Right lobe of liver (tissue), 4 donors: ENCODE measurements around the gene TUBB2B.

Source experiments
- POLR2A ChIP-seq: fragments of 450-650 bp; IDR thresholded peaks from one replicate; pipeline ENCODE4 v1.6.1; 2017; ENCODE audit warnings: antibody characterized with exemption, mild to moderate bottlenecking
- TF ChIP-seq, protein P1 (sequence below), 4 donors: fragments of 200-600 bp in 3 of 4; fragments of 450-650 bp in 1 of 4; IDR thresholded peaks; one replicate each; pipeline versions ENCODE4 v1.5.1 to v1.8.0; 2016 to 2022; ENCODE audit warnings: antibody characterized with exemption in 4 of 4, mild to moderate bottlenecking in 2 of 4
- donor health status: DM: no; HTN: no; CAD: no.
- donor health status: DM: no; HTN: no; CAD: no.
- donor health status: DM: no; HTN: yes; CAD: no.

DNA sequence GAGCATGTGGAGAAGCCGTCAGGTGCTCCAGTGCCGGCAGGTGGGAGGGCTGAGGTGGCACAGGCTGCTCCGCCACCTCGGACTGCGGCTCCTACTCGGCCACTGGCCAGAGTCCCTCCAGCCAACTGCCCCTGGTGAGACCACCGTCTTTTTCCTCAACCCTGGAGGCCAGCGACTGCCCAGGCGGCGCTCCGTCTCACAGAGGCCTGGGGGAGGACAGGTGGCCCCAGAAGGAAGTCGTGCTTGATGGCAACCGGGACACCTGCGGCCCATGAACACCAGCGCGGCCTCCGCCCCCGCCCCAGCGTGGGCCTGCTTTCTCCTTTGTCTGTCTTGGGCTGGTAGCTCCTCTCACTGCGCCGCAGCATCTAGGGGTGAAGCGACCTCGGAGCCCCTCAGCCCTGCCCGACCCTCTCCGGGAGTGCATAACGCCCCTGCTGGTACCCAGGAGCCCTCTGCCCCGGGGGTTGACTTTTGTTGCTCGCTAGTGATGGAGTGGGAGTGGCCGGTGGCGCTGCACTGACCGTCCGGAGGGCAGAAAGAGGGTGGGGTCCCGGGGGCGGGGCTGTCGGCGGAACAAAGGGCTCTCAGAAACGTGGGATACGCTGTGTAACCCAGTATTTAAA is 706 bp upstream of the TUBB2B start:
- TF ChIP-seq, protein P1, sequence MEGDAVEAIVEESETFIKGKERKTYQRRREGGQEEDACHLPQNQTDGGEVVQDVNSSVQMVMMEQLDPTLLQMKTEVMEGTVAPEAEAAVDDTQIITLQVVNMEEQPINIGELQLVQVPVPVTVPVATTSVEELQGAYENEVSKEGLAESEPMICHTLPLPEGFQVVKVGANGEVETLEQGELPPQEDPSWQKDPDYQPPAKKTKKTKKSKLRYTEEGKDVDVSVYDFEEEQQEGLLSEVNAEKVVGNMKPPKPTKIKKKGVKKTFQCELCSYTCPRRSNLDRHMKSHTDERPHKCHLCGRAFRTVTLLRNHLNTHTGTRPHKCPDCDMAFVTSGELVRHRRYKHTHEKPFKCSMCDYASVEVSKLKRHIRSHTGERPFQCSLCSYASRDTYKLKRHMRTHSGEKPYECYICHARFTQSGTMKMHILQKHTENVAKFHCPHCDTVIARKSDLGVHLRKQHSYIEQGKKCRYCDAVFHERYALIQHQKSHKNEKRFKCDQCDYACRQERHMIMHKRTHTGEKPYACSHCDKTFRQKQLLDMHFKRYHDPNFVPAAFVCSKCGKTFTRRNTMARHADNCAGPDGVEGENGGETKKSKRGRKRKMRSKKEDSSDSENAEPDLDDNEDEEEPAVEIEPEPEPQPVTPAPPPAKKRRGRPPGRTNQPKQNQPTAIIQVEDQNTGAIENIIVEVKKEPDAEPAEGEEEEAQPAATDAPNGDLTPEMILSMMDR (IDR thresholded peaks at IDR 0.05), result no peak
- TF ChIP-seq POLR2A, result no peak
